IMR-90 (cell line): ENCODE results near the gene DVL3. TPM values are rescaled to one million over a fixed set of nuclear protein-coding genes. Genes with fewer than 3 reads are reported as not detected.

ENCODE experiments used
- ATAC-seq: fragments of 200-7000 bp; cut with Tn5 transposase; 2 replicates; pipeline ENCODE4 v1.9.1; 2020; ENCODE audit warnings: low read depth, mild to moderate bottlenecking, moderate library complexity
- BruUV-seq: library from RNA; stranded (reverse); fragments of 400-500 nt; replicated peaks from 2 replicates; lab custom pipeline; 2021; lab: Mats Ljungman, UMichigan
- CTCF ChIA-PET: fragments of 300-600 bp; formaldehyde crosslinking; extraction: SDS; loops from one replicate; lab custom pipeline; 2021; ENCODE audit warnings: antibody characterized with exemption; lab: Yijun Ruan, JAX
- POLR2A ChIA-PET: fragments of 300-600 bp; sonication (Branson Sonifier 250); formaldehyde crosslinking; loops from one replicate; lab custom pipeline; 2022; ENCODE audit warnings: antibody characterized with exemption; ENCODE audit not compliant: unreplicated experiment; lab: Charles Lee
- DNase-seq: peaks from one replicate; pipeline ENCODE4 v3.0.0; 2013
- H2AFZ ChIP-seq: replicated peaks from 2 replicates; pipeline ENCODE3; 2013; ENCODE audit warnings: low read length, mild to moderate bottlenecking; ENCODE audit not compliant: poor library complexity
- H2AK5ac ChIP-seq: 2 replicates; pipeline ENCODE4 v1.6.1; 2013; ENCODE audit warnings: low read depth, low read length, inconsistent platforms
- H2AK9ac ChIP-seq: replicated peaks from 2 replicates; pipeline ENCODE3; 2013; ENCODE audit warnings: mild to moderate bottlenecking, low read depth, low read length, moderate library complexity; ENCODE audit not compliant: poor library complexity
- H2BK120ac ChIP-seq: 2 replicates; pipeline ENCODE4 v1.6.1; 2013; ENCODE audit warnings: low read depth, low read length, inconsistent platforms
- H2BK15ac ChIP-seq: 3 replicates; pipeline ENCODE4 v1.6.1; 2013; ENCODE audit warnings: low read depth, low read length, inconsistent platforms
- H2BK20ac ChIP-seq: 2 replicates; pipeline ENCODE4 v1.6.1; 2013; ENCODE audit warnings: low read depth, mild to moderate bottlenecking, inconsistent platforms, low read length, moderate library complexity
- H2BK5ac ChIP-seq: 2 replicates; pipeline ENCODE4 v1.6.1; 2013; ENCODE audit warnings: mild to moderate bottlenecking, low read depth, low read length, inconsistent platforms; ENCODE audit not compliant: poor library complexity, severe bottlenecking
- H3K14ac ChIP-seq: replicated peaks from 2 replicates; pipeline ENCODE4 v1.6.1; 2013; ENCODE audit warnings: low read depth, low read length, inconsistent platforms
- H3K18ac ChIP-seq: 2 replicates; pipeline ENCODE4 v1.6.1; 2013; ENCODE audit warnings: low read depth, low read length, control low read depth
- H3K23ac ChIP-seq: 2 replicates; pipeline ENCODE4 v1.6.1; 2013; ENCODE audit warnings: low read depth, low read length, inconsistent platforms
- H3K27ac ChIP-seq: 2 replicates; pipeline ENCODE4 v1.5.1; 2013; ENCODE audit warnings: mild to moderate bottlenecking, control low read depth, low read length; ENCODE audit not compliant: insufficient read depth
- H3K27me3 ChIP-seq: 2 replicates; pipeline ENCODE4 v1.6.1; 2013; ENCODE audit warnings: low read length; ENCODE audit not compliant: control insufficient read depth, insufficient read depth
- H3K36me3 ChIP-seq: 2 replicates; pipeline ENCODE4 v1.6.1; 2013; ENCODE audit warnings: low read length, mixed read lengths; ENCODE audit not compliant: control insufficient read depth, insufficient read depth
- H3K4ac ChIP-seq: 2 replicates; pipeline ENCODE4 v1.6.1; 2013; ENCODE audit warnings: low read depth, low read length, inconsistent platforms
- H3K4me1 ChIP-seq: 2 replicates; pipeline ENCODE4 v1.6.1; 2013; ENCODE audit warnings: low read length, mixed read lengths; ENCODE audit not compliant: control insufficient read depth, insufficient read depth
- H3K4me2 ChIP-seq: 2 replicates; pipeline ENCODE4 v1.6.1; 2013; ENCODE audit warnings: low read depth, mild to moderate bottlenecking, control low read depth, low read length, moderate library complexity
- H3K4me3 ChIP-seq: 2 replicates; pipeline ENCODE4 v1.5.1; 2013; ENCODE audit warnings: low read depth, mild to moderate bottlenecking, control low read depth, low read length, moderate library complexity; ENCODE audit not compliant: insufficient read depth
- H3K56ac ChIP-seq: 2 replicates; pipeline ENCODE4 v1.6.1; 2013; ENCODE audit warnings: low read length, inconsistent platforms; ENCODE audit not compliant: insufficient read depth; ENCODE audit errors: extremely low read depth
- H3K79me1 ChIP-seq, 2 experiments: 2 replicates each; pipeline ENCODE4 v1.6.1; 2013; ENCODE audit warnings: low read length in 2 of 2, inconsistent platforms in 1 of 2, low read depth in 1 of 2
- H3K9ac ChIP-seq: 2 replicates; pipeline ENCODE4 v1.6.1; 2013; ENCODE audit warnings: low read depth, low read length, control low read depth
- H3K9me1 ChIP-seq: 2 replicates; pipeline ENCODE4 v1.6.1; 2013; ENCODE audit warnings: low read length, inconsistent platforms; ENCODE audit not compliant: insufficient read depth
- H3K9me3 ChIP-seq: 2 replicates; pipeline ENCODE4 v1.6.1; 2013; ENCODE audit warnings: low read length; ENCODE audit not compliant: control insufficient read depth, insufficient read depth
- H4K20me1 ChIP-seq: 2 replicates; pipeline ENCODE4 v1.6.1; 2013; ENCODE audit warnings: low read length, inconsistent platforms; ENCODE audit not compliant: insufficient read depth
- H4K5ac ChIP-seq: 2 replicates; pipeline ENCODE4 v1.6.1; 2013; ENCODE audit warnings: mild to moderate bottlenecking, low read depth, low read length, control low read depth
- H4K8ac ChIP-seq, 2 experiments: 2 replicates each; pipeline ENCODE4 v1.6.1; 2013; ENCODE audit warnings: low read depth in 2 of 2, low read length in 2 of 2, control low read depth in 1 of 2, inconsistent platforms in 1 of 2
- H4K91ac ChIP-seq: 2 replicates; pipeline ENCODE4 v1.6.1; 2013; ENCODE audit warnings: low read depth, low read length, inconsistent platforms; ENCODE audit not compliant: insufficient read depth
- CTCF ChIP-seq: conservative IDR thresholded peaks from 2 replicates; pipeline ENCODE4 v1.5.1; 2012; ENCODE audit warnings: mild to moderate bottlenecking, low read depth, low read length, improper control_type of control experiment
- ELK1 ChIP-seq: fragments of 150-350 bp; IDR thresholded peaks from 2 replicates; pipeline ENCODE4 v1.6.1; 2016; ENCODE audit warnings: low read depth, mild to moderate bottlenecking, low read length, moderate library complexity, borderline replicate concordance
- MXI1 ChIP-seq: IDR thresholded peaks from 2 replicates; pipeline ENCODE4 v1.6.1; 2012; ENCODE audit warnings: low read depth, mild to moderate bottlenecking, low read length, moderate library complexity, borderline replicate concordance
- NFE2L2 ChIP-seq: fragments of 150-350 bp; IDR thresholded peaks from 2 replicates; pipeline ENCODE4 v1.6.1; 2016; ENCODE audit warnings: low read depth, mild to moderate bottlenecking, low read length
- RAD21 ChIP-seq: IDR thresholded peaks from 2 replicates; pipeline ENCODE4 v1.6.1; 2012; ENCODE audit warnings: low read length, improper control_type of control experiment
- RFX5 ChIP-seq: IDR thresholded peaks from 2 replicates; pipeline ENCODE4 v1.8.0; 2012; ENCODE audit warnings: low read depth, mild to moderate bottlenecking, low read length, moderate library complexity
- SMC3 ChIP-seq: fragments of 150-350 bp; IDR thresholded peaks from 2 replicates; pipeline ENCODE4 v1.6.1; 2016; ENCODE audit warnings: low read depth, mild to moderate bottlenecking, antibody characterized with exemption, low read length, moderate library complexity
- USF2 ChIP-seq: fragments of 150-350 bp; IDR thresholded peaks from 2 replicates; pipeline ENCODE4 v1.6.1; 2017; ENCODE audit warnings: mild to moderate bottlenecking, antibody characterized with exemption, low read length, low read depth
- WGBS, 2 experiments: methylation state at CpG; one replicate each; pipeline versions ENCODE4 v1.1.5 to v1.1.7; 2013; ENCODE audit warnings: missing lambda C conversion rate in 2 of 2; ENCODE audit not compliant: insufficient read length in 1 of 2; ENCODE audit errors: extremely low coverage in 2 of 2; 5-methylcytosine and 5-hydroxymethylcytosine counted together
- dilution Hi-C: fragments of 300-500 bp; cut with HindIII; formaldehyde crosslinking; loops from one replicate; pipeline ENCODE4 v1.14.3; 2018; ENCODE audit warnings: low sequenced_read_pairs; ENCODE audit not compliant: unreplicated experiment
- in situ Hi-C: fragments of 300-500 bp; cut with MboI; formaldehyde crosslinking; loops from 3 replicates; pipeline ENCODE4 v1.14.3; 2019; ENCODE audit warnings: low sequenced_read_pairs, inconsistent platforms, mixed read lengths
- intact Hi-C: fragments of 100-400 bp; cut with micrococcal nuclease; formaldehyde crosslinking; loops from 2 replicates; pipeline ENCODE4 v1.10.0; 2022
- polyA plus RNA-seq, 3 experiments: library from polyadenylated mRNA; depleted of rRNA; stranded (reverse); fragments of >200 nt; gene quantifications; 2 replicates each; pipeline ENCODE4 v1.2.3, GENCODE V29; 2012; ENCODE audit warnings: low replicate concordance in 1 of 3
- total RNA-seq: library from RNA; depleted of rRNA; stranded (reverse); fragments of >200 nt; gene quantifications from 2 replicates; pipeline ENCODE4 v1.2.3, GENCODE V29; 2012

The DVL3 gene
- total and polyA plus RNA-seq, 2 of the 4 experiments (the other 2 are of a cell fraction) = 23.3 to 40.4 TPM

- Histone ChIP-seq H3K36me3 (peaks cover 62% of the 10 kb centered on the region), H3K27ac (no peak overlapping the region), H2BK20ac (no peak overlapping the region), H3K23ac (no peak overlapping the region), H3K4me2 (no peak overlapping the region), H2BK120ac (no peak overlapping the region), H4K5ac (no peak overlapping the region), H3K4me3 (no peak overlapping the region), H3K18ac (no peak overlapping the region), H3K79me1 (peaks cover 17 to 28% of the 10 kb centered on the region in 2 experiments), H4K20me1 (0 out of 2 replicates have a peak, but pooled peaks cover 4% of the 10 kb centered on the region), H3K9ac (no peak overlapping the region), H2BK15ac (no peak overlapping the region), H3K27me3 (no peaks in the 10 kb centered on the region), H2BK5ac (no peak overlapping the region), H2AFZ (no peak overlapping the region), H4K91ac (no peak overlapping the region), H3K9me3 (no peaks in the 10 kb centered on the region), H3K56ac (no peak overlapping the region), H3K4ac (no peak overlapping the region), H4K8ac (no peak overlapping the region), H2AK5ac (no peak overlapping the region), H3K9me1 (peaks cover 8% of the 10 kb centered on the region; the same call in 1 of the 2 replicates), H2AK9ac (no peak overlapping the region), H3K4me1 (no peaks in the 10 kb centered on the region), H3K14ac (no peak overlapping the region)
- intact Hi-C loops (no loop called here), in situ Hi-C loops (no loop called here), dilution Hi-C loops (no loop called here)
- ATAC-seq = no peak
- 90% methylated on average over 6 of the region's 10 CpGs; no CpG with 5 or more reads in 1 of the 2 experiments for WGBS, 2 experiments
- TF ChIP-seq ELK1 (no peak), RAD21 (no peak), MXI1 (no peak), NFE2L2 (no peak), RFX5 (no peak), USF2 (no peak), SMC3 (no peak), CTCF (no peak)
- POLR2A ChIA-PET = no interaction called here
- CTCF ChIA-PET = no interaction called here
- no TSS peak for BruUV-seq
- no peak for DNase-seq
Observed at GRCh38 chr3:184192889-184193288, 37.7 kb downstream of the DVL3 start.
